IMR-90 (cell line): ENCODE results near the gene C8A. TPM values are rescaled to one million over a fixed set of nuclear protein-coding genes. Genes with fewer than 3 reads are reported as not detected.

Experiments used
- ATAC-seq: fragments of 200-7000 bp; cut with Tn5 transposase; 2 replicates; pipeline ENCODE4 v1.9.1; 2020; ENCODE audit warnings: low read depth, mild to moderate bottlenecking, moderate library complexity
- BruUV-seq: library from RNA; stranded (reverse); fragments of 400-500 nt; replicated peaks from 2 replicates; lab custom pipeline; 2021; lab: Mats Ljungman, UMichigan
- CTCF ChIA-PET: fragments of 300-600 bp; formaldehyde crosslinking; extraction: SDS; loops from one replicate; lab custom pipeline; 2021; ENCODE audit warnings: antibody characterized with exemption; lab: Yijun Ruan, JAX
- POLR2A ChIA-PET: fragments of 300-600 bp; sonication (Branson Sonifier 250); formaldehyde crosslinking; loops from one replicate; lab custom pipeline; 2022; ENCODE audit warnings: antibody characterized with exemption; ENCODE audit not compliant: unreplicated experiment; lab: Charles Lee
- DNase-seq: peaks from one replicate; pipeline ENCODE4 v3.0.0; 2013
- H2AFZ ChIP-seq: replicated peaks from 2 replicates; pipeline ENCODE3; 2013; ENCODE audit warnings: low read length, mild to moderate bottlenecking; ENCODE audit not compliant: poor library complexity
- H2AK5ac ChIP-seq: 2 replicates; pipeline ENCODE4 v1.6.1; 2013; ENCODE audit warnings: low read depth, low read length, inconsistent platforms
- H2AK9ac ChIP-seq: replicated peaks from 2 replicates; pipeline ENCODE3; 2013; ENCODE audit warnings: mild to moderate bottlenecking, low read depth, low read length, moderate library complexity; ENCODE audit not compliant: poor library complexity
- H2BK120ac ChIP-seq: 2 replicates; pipeline ENCODE4 v1.6.1; 2013; ENCODE audit warnings: low read depth, low read length, inconsistent platforms
- H2BK15ac ChIP-seq: 3 replicates; pipeline ENCODE4 v1.6.1; 2013; ENCODE audit warnings: low read depth, low read length, inconsistent platforms
- H2BK20ac ChIP-seq: 2 replicates; pipeline ENCODE4 v1.6.1; 2013; ENCODE audit warnings: low read depth, mild to moderate bottlenecking, inconsistent platforms, low read length, moderate library complexity
- H2BK5ac ChIP-seq: 2 replicates; pipeline ENCODE4 v1.6.1; 2013; ENCODE audit warnings: mild to moderate bottlenecking, low read depth, low read length, inconsistent platforms; ENCODE audit not compliant: poor library complexity, severe bottlenecking
- H3K14ac ChIP-seq: replicated peaks from 2 replicates; pipeline ENCODE4 v1.6.1; 2013; ENCODE audit warnings: low read depth, low read length, inconsistent platforms
- H3K18ac ChIP-seq: 2 replicates; pipeline ENCODE4 v1.6.1; 2013; ENCODE audit warnings: low read depth, low read length, control low read depth
- H3K23ac ChIP-seq: 2 replicates; pipeline ENCODE4 v1.6.1; 2013; ENCODE audit warnings: low read depth, low read length, inconsistent platforms
- H3K27ac ChIP-seq: 2 replicates; pipeline ENCODE4 v1.5.1; 2013; ENCODE audit warnings: mild to moderate bottlenecking, control low read depth, low read length; ENCODE audit not compliant: insufficient read depth
- H3K27me3 ChIP-seq: 2 replicates; pipeline ENCODE4 v1.6.1; 2013; ENCODE audit warnings: low read length; ENCODE audit not compliant: control insufficient read depth, insufficient read depth
- H3K36me3 ChIP-seq: 2 replicates; pipeline ENCODE4 v1.6.1; 2013; ENCODE audit warnings: low read length, mixed read lengths; ENCODE audit not compliant: control insufficient read depth, insufficient read depth
- H3K4ac ChIP-seq: 2 replicates; pipeline ENCODE4 v1.6.1; 2013; ENCODE audit warnings: low read depth, low read length, inconsistent platforms
- H3K4me1 ChIP-seq: 2 replicates; pipeline ENCODE4 v1.6.1; 2013; ENCODE audit warnings: low read length, mixed read lengths; ENCODE audit not compliant: control insufficient read depth, insufficient read depth
- H3K4me2 ChIP-seq: 2 replicates; pipeline ENCODE4 v1.6.1; 2013; ENCODE audit warnings: low read depth, mild to moderate bottlenecking, control low read depth, low read length, moderate library complexity
- H3K4me3 ChIP-seq: 2 replicates; pipeline ENCODE4 v1.5.1; 2013; ENCODE audit warnings: low read depth, mild to moderate bottlenecking, control low read depth, low read length, moderate library complexity; ENCODE audit not compliant: insufficient read depth
- H3K56ac ChIP-seq: 2 replicates; pipeline ENCODE4 v1.6.1; 2013; ENCODE audit warnings: low read length, inconsistent platforms; ENCODE audit not compliant: insufficient read depth; ENCODE audit errors: extremely low read depth
- H3K79me1 ChIP-seq, 2 experiments: 2 replicates each; pipeline ENCODE4 v1.6.1; 2013; ENCODE audit warnings: low read length in 2 of 2, inconsistent platforms in 1 of 2, low read depth in 1 of 2
- H3K9ac ChIP-seq: 2 replicates; pipeline ENCODE4 v1.6.1; 2013; ENCODE audit warnings: low read depth, low read length, control low read depth
- H3K9me1 ChIP-seq: 2 replicates; pipeline ENCODE4 v1.6.1; 2013; ENCODE audit warnings: low read length, inconsistent platforms; ENCODE audit not compliant: insufficient read depth
- H3K9me3 ChIP-seq: 2 replicates; pipeline ENCODE4 v1.6.1; 2013; ENCODE audit warnings: low read length; ENCODE audit not compliant: control insufficient read depth, insufficient read depth
- H4K20me1 ChIP-seq: 2 replicates; pipeline ENCODE4 v1.6.1; 2013; ENCODE audit warnings: low read length, inconsistent platforms; ENCODE audit not compliant: insufficient read depth
- H4K5ac ChIP-seq: 2 replicates; pipeline ENCODE4 v1.6.1; 2013; ENCODE audit warnings: mild to moderate bottlenecking, low read depth, low read length, control low read depth
- H4K8ac ChIP-seq, 2 experiments: 2 replicates each; pipeline ENCODE4 v1.6.1; 2013; ENCODE audit warnings: low read depth in 2 of 2, low read length in 2 of 2, control low read depth in 1 of 2, inconsistent platforms in 1 of 2
- H4K91ac ChIP-seq: 2 replicates; pipeline ENCODE4 v1.6.1; 2013; ENCODE audit warnings: low read depth, low read length, inconsistent platforms; ENCODE audit not compliant: insufficient read depth
- BHLHE40 ChIP-seq: fragments of 150-350 bp; IDR thresholded peaks from 2 replicates; pipeline ENCODE4 v1.6.1; 2016; ENCODE audit warnings: mild to moderate bottlenecking, low read depth, low read length
- CEBPB ChIP-seq: IDR thresholded peaks from 2 replicates; pipeline ENCODE4 v1.6.1; 2012; ENCODE audit warnings: low read depth, low read length, improper control_type of control experiment
- CHD1 ChIP-seq: IDR thresholded peaks from 2 replicates; pipeline ENCODE4 v1.6.1; 2012; ENCODE audit warnings: low read depth, low read length, improper control_type of control experiment
- MAFK ChIP-seq: IDR thresholded peaks from 2 replicates; pipeline ENCODE4 v1.6.1; 2012; ENCODE audit warnings: low read depth, low read length, improper control_type of control experiment
- MAZ ChIP-seq: IDR thresholded peaks from 2 replicates; pipeline ENCODE4 v1.6.1; 2012; ENCODE audit warnings: low read depth, mild to moderate bottlenecking, low read length, improper control_type of control experiment, moderate library complexity, borderline replicate concordance
- NFE2L2 ChIP-seq: fragments of 150-350 bp; IDR thresholded peaks from 2 replicates; pipeline ENCODE4 v1.6.1; 2016; ENCODE audit warnings: low read depth, mild to moderate bottlenecking, low read length
- POLR2A ChIP-seq: IDR thresholded peaks from 2 replicates; pipeline ENCODE4 v1.6.1; 2012; ENCODE audit warnings: mild to moderate bottlenecking, low read depth, low read length
- RAD21 ChIP-seq: IDR thresholded peaks from 2 replicates; pipeline ENCODE4 v1.6.1; 2012; ENCODE audit warnings: low read length, improper control_type of control experiment
- RCOR1 ChIP-seq: IDR thresholded peaks from 2 replicates; pipeline ENCODE4 v1.6.1; 2012; ENCODE audit warnings: mild to moderate bottlenecking, low read length, improper control_type of control experiment; ENCODE audit not compliant: insufficient replicate concordance
- WGBS, 2 experiments: methylation state at CpG; one replicate each; pipeline versions ENCODE4 v1.1.5 to v1.1.7; 2013; ENCODE audit warnings: missing lambda C conversion rate in 2 of 2; ENCODE audit not compliant: insufficient read length in 1 of 2; ENCODE audit errors: extremely low coverage in 2 of 2; 5-methylcytosine and 5-hydroxymethylcytosine counted together
- dilution Hi-C: fragments of 300-500 bp; cut with HindIII; formaldehyde crosslinking; loops from one replicate; pipeline ENCODE4 v1.14.3; 2018; ENCODE audit warnings: low sequenced_read_pairs; ENCODE audit not compliant: unreplicated experiment
- in situ Hi-C: fragments of 300-500 bp; cut with MboI; formaldehyde crosslinking; loops from 3 replicates; pipeline ENCODE4 v1.14.3; 2019; ENCODE audit warnings: low sequenced_read_pairs, inconsistent platforms, mixed read lengths
- intact Hi-C: fragments of 100-400 bp; cut with micrococcal nuclease; formaldehyde crosslinking; loops from 2 replicates; pipeline ENCODE4 v1.10.0; 2022
- polyA plus RNA-seq, 3 experiments: library from polyadenylated mRNA; depleted of rRNA; stranded (reverse); fragments of >200 nt; gene quantifications; 2 replicates each; pipeline ENCODE4 v1.2.3, GENCODE V29; 2012; ENCODE audit warnings: low replicate concordance in 1 of 3
- total RNA-seq: library from RNA; depleted of rRNA; stranded (reverse); fragments of >200 nt; gene quantifications from 2 replicates; pipeline ENCODE4 v1.2.3, GENCODE V29; 2012
- TF ChIP-seq, protein P1 (sequence below): conservative IDR thresholded peaks from 2 replicates; pipeline ENCODE4 v1.5.1; 2012; ENCODE audit warnings: mild to moderate bottlenecking, low read depth, low read length, improper control_type of control experiment
- TF ChIP-seq, protein P2 (sequence below): fragments of 150-350 bp; IDR thresholded peaks from 2 replicates; pipeline ENCODE4 v1.6.1; 2016; ENCODE audit warnings: low read depth, mild to moderate bottlenecking, low read length, moderate library complexity, borderline replicate concordance

Gene C8A
- total and polyA plus RNA-seq, 2 of the 4 experiments (the other 2 are of a cell fraction) = not detected

DNA sequence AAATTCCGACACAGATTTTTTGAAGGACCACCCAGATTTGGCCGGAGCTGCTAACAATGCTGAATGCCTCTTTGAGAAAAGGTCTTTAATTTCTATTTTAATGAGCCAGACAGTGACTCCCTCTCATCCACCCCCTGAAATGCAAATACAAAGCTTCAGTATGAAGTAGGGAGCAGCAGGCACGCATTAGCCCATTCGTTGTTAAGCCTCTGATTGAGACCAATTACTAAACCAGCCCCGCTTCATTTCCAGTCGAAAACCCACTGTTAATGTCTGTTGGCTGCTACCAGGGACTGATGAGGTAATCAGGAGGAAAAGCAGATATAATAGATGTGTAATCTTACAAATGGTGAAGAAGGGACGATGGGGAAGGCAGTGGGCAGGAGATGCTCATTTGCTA lies 4.8 kb upstream of the C8A start:
- BruUV-seq = no TSS peak
- intact Hi-C loops (no loop called here), in situ Hi-C loops (loop anchor here (25.0 kb wide), 1 partner anchor 638 kb away; no protein-coding TSS in a partner anchor), dilution Hi-C loops (no loop called here)
- H3K36me3 ChIP-seq = no peaks in the 10 kb centered on the region
- H2AK5ac ChIP-seq = no peak overlapping the region
- H3K27me3 ChIP-seq = no peaks in the 10 kb centered on the region
- no peak for TF ChIP-seq POLR2A
- no peak for TF ChIP-seq MAFK
- TF ChIP-seq RCOR1 = no peak
- no peak for TF ChIP-seq MAZ
- no peak for TF ChIP-seq NFE2L2
- TF ChIP-seq RAD21 = no peak
- TF ChIP-seq CHD1 = no peak
- TF ChIP-seq, protein P1, sequence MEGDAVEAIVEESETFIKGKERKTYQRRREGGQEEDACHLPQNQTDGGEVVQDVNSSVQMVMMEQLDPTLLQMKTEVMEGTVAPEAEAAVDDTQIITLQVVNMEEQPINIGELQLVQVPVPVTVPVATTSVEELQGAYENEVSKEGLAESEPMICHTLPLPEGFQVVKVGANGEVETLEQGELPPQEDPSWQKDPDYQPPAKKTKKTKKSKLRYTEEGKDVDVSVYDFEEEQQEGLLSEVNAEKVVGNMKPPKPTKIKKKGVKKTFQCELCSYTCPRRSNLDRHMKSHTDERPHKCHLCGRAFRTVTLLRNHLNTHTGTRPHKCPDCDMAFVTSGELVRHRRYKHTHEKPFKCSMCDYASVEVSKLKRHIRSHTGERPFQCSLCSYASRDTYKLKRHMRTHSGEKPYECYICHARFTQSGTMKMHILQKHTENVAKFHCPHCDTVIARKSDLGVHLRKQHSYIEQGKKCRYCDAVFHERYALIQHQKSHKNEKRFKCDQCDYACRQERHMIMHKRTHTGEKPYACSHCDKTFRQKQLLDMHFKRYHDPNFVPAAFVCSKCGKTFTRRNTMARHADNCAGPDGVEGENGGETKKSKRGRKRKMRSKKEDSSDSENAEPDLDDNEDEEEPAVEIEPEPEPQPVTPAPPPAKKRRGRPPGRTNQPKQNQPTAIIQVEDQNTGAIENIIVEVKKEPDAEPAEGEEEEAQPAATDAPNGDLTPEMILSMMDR = no peak
- TF ChIP-seq, protein P2, sequence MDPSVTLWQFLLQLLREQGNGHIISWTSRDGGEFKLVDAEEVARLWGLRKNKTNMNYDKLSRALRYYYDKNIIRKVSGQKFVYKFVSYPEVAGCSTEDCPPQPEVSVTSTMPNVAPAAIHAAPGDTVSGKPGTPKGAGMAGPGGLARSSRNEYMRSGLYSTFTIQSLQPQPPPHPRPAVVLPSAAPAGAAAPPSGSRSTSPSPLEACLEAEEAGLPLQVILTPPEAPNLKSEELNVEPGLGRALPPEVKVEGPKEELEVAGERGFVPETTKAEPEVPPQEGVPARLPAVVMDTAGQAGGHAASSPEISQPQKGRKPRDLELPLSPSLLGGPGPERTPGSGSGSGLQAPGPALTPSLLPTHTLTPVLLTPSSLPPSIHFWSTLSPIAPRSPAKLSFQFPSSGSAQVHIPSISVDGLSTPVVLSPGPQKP = no peak
- TF ChIP-seq BHLHE40 = no peak
- no peak for TF ChIP-seq CEBPB
- no peaks in the 10 kb centered on the region for H3K9me1 ChIP-seq
- H3K23ac ChIP-seq = no peak overlapping the region
- H3K4me2 ChIP-seq = no peak overlapping the region
- no peak overlapping the region for H3K14ac ChIP-seq
- H2AK9ac ChIP-seq = no peak overlapping the region
- ChIA-PET CTCF (interaction anchor here (1.2 kb wide), 1 partner anchor 9 kb away, joined by 3 read pairs; no protein-coding TSS in a partner anchor), POLR2A (no interaction called here)
- H4K20me1 ChIP-seq = no peaks in the 10 kb centered on the region
- H3K56ac ChIP-seq = no peak overlapping the region
- H2BK5ac ChIP-seq = no peak overlapping the region
- H3K9me3 ChIP-seq = no peaks in the 10 kb centered on the region
- H3K4me1 ChIP-seq = no peaks in the 10 kb centered on the region
- no peak overlapping the region for H4K5ac ChIP-seq
- no peak overlapping the region for H4K91ac ChIP-seq
- H3K27ac ChIP-seq = no peak overlapping the region
- no peaks in the 10 kb centered on the region for H3K79me1 ChIP-seq
- no peak overlapping the region for H2AFZ ChIP-seq
- H2BK20ac ChIP-seq = no peak overlapping the region
- ATAC-seq (no peak), DNase-seq (no peak)
- WGBS, 2 experiments = 80% methylated on average over 1 of the region's 7 CpGs; no CpG with 5 or more reads in 1 of the 2 experiments
- no peak overlapping the region for H3K9ac ChIP-seq
- no peak overlapping the region for H3K18ac ChIP-seq
- H3K4ac ChIP-seq = no peak overlapping the region
- no peak overlapping the region for H2BK120ac ChIP-seq
- H2BK15ac ChIP-seq = no peak overlapping the region
- no peak overlapping the region for H4K8ac ChIP-seq
- no peak overlapping the region for H3K4me3 ChIP-seq
